GM12892 (cell line): ENCODE results near the gene SEPTIN8.

Source experiments
- DNase-seq: peaks from one replicate; pipeline ENCODE4 v3.0.0; 2011; ENCODE audit not compliant: insufficient read length
- FAIRE-seq: peaks from 2 replicates; lab custom pipeline; 2011; peaks lifted over from hg19 to GRCh38; lab: Jason Lieb, UNC
- POLR2A ChIP-seq: IDR thresholded peaks from 2 replicates; pipeline ENCODE4 v1.6.1; 2011; ENCODE audit warnings: low read depth, low read length, control low read depth
- POLR2AphosphoS5 ChIP-seq: IDR thresholded peaks from 2 replicates; pipeline ENCODE4 v1.6.1; 2011; ENCODE audit warnings: low read depth, low read length, control low read depth
- TAF1 ChIP-seq: IDR thresholded peaks from 2 replicates; pipeline ENCODE4 v1.6.1; 2011; ENCODE audit warnings: low read depth, mild to moderate bottlenecking, control low read depth, low read length, borderline replicate concordance

Gene SEPTIN8

DNA sequence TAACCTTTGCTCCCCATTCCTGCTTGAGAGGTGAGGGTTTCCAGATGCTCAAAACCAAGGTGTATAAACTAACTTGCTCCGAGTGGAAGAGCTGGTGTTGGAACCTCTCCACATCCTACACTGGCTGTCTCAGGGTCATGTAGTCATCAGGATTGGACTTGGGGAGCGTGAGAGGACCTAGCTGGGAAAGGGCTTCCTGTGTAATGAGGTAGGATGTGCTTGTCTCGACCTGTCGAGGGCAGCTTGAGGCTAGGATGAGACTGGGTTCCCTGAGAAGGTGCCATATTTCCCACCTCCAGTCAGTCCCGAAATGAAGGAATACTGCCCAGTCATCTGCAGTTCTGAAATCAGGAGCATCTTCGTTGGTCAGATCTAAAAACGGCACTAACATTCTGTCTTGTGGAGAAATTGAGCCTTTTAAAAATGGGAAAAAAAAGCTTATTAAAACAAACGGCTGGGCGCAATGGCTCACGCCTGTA is 28.5 kb downstream of the SEPTIN8 start:
- TF ChIP-seq POLR2A (no peak), POLR2AphosphoS5 (no peak), TAF1 (no peak)
- DNase-seq, result no peak
- FAIRE-seq, result no peak

DNA sequence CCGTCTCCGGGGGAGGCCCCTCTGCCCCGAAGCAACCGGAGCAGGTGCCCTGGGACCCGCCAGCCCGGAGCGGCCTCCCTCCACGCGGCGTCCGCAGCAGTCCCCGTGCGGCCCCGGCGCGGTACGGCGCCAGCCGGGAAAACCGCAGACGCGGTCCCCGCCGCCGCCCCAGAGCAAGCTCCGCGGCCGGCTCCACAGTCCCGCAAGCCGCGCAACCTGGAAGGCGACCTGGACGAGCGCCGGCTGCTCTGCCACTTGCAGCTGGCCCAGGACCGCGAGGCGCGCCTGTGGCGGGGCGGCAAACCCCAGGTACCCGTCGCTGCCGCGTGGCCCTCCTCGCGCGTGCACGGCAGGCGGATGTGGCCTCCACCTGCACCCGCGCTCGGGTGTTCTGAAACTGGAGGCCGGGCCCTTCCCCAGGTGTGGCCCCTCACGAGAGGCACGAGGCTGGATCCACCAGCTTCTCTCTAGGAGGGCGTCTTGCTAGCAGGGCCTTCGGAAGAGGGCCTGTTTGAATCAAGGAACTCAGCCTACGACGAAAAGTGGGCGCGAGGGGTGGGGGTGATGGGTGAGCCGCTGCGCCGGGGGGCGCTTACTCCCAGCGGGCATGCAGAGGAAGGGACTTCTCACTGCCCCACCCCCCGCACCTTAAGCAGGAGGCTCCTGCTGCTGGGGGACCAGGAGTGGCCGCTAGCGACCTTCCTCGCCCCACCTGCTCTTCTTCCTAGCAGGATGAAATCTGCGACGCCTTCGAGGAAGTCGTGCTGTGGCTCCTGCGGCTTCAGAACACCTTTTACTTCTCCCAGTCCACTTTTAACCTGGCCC is 29.2 kb downstream of the SEPTIN8 start:
- TF ChIP-seq POLR2A (no peak), TAF1 (no peak), POLR2AphosphoS5 (no peak)
- no peak for FAIRE-seq
- DNase-seq, result no peak

DNA sequence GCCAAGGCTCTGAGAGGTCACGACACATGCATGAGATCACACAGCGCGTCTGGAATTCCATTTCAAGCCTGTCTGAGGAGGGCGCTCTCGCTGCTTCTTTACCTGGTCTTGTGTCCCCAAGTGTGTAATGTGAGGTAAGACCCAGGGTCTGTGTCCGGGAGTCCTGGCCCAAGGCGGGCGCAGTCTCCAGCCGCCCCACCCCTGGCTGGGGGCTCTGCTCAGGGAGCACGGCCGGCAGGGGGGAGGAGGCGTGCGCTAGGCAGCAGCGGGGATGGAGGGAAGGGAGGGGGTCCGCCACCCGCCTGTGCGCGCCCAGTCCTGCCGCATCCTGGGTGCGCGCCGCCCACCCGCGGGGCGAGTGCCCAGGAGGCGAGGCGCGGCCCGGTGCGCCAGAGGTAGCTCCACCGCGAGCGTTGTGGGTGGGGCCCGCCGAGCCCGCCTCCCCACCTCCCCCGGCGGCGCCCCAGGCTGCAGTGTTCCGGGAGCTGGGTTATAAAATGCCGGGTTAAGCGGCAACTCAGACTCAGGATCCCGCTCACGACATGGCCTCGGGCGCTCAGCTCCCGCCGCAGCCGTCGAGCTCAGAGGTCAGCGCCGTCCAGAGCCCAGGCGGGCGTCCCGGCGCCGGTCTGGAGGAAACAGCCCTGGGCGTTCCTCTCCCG is 30.0 kb downstream of the SEPTIN8 start, which contains the start of gene CCNI2:
CCNI2 (plus strand) TSS at position 473 of the 662 bp plus-strand sequence; CDS start at position 543, 70 bp downstream.
- no peak for TF ChIP-seq POLR2A
- no peak for TF ChIP-seq TAF1
- TF ChIP-seq POLR2AphosphoS5, result no peak
- DNase-seq (peak; percentile 60), FAIRE-seq (peak; percentile 83)

DNA sequence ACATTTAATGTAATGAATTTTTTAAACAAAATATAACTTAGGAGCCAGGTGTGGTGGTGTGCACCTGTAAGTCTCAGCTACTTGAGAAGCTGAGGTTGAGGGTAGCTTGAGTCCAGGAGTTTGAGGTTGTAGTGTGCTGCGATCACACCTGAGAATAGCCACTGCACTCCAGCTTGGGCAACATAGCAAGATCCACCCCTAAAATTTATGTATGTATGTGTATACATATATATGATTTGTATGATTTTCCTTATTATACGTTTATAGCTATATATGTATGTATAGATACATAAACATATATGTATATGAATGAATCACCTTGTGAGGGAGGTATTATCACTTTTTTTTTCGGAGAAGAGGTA is 30.5 kb downstream of the SEPTIN8 start:
- DNase-seq (no peak), FAIRE-seq (no peak)
- TF ChIP-seq TAF1 (no peak), POLR2AphosphoS5 (no peak), POLR2A (no peak)

DNA sequence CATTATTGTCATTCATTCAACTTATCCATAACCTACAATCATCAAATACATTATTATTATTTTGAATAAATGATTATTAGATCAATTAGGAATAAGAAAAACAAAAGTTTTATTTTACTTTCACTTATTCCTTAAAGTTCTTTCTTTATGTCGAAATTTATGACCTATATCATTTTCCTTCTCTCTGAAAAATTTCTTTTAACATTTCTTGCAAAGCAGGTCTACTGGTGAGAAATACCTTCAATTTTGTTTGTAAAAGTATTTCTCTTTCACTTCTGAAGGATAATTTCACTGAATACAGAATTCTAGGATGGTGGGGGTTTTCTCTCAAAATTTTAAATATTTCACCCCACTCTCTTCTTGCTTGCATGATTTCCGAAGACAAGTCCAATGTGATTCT is 32.4 kb downstream of the SEPTIN8 start:
- no peak for FAIRE-seq
- TF ChIP-seq TAF1 (no peak), POLR2A (no peak), POLR2AphosphoS5 (no peak)
- no peak for DNase-seq

DNA sequence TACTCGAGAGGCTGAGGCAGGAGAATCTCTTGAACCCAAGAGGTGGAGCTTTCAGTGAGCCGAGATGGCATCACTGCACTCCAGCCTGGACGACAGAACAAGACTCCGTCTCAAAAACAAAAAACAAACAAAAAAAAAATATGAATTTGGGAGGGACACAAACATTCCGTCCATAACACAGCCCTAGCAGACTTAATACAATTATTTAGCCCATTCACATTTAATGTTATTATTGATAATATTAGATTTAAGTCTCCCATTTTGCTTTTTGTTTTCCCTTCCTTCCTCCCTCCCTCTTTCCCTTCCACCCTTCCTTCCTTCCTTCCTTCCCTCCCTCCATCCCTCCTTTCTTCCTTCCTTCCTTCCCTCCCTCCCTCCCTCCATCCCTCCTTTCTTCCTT is 34.4 kb downstream of the SEPTIN8 start:
- FAIRE-seq (no peak), DNase-seq (no peak)
- no peak for TF ChIP-seq TAF1
- no peak for TF ChIP-seq POLR2A
- no peak for TF ChIP-seq POLR2AphosphoS5

DNA sequence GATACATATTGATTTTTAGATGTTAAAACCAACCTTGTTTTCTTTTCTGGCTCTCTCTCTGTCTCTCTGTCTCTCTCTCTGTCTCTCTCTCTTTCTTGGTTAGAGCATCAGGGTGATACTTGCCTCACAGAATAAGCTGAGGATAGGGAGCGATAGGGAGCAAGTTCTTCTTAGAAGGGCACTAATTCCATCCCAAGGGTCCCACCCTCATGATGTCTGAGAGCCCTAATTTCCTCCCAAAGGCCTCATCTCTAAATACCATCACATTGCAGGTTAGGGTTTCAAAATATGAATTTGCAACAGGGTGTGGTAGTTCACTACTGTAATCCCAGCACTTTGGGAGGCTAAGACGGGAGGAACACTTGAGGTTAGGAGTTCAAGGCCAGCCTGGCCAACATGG is 34.9 kb downstream of the SEPTIN8 start:
- TF ChIP-seq TAF1 (no peak), POLR2A (no peak), POLR2AphosphoS5 (no peak)
- DNase-seq, result no peak
- FAIRE-seq, result no peak

DNA sequence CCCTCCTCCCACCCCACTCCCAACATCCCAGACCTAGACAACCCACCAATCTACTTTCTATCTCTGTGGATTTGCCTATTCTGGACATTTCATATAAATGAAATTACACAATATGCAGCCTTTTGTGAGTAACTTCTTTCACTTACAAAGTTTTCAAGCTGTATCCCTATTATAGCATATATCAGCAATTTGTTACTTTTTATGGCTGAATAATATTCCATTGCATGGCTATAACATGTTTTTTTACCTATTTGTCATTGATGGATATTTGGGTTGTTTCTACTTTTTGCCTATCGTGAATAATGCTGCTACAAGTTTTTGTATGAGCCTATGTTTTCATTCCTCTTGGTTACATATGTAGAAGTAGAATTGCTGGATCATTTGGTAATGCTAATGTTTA is 37.8 kb downstream of the SEPTIN8 start:
- FAIRE-seq, result no peak
- no peak for DNase-seq
- TF ChIP-seq POLR2A (no peak), TAF1 (no peak), POLR2AphosphoS5 (no peak)

DNA sequence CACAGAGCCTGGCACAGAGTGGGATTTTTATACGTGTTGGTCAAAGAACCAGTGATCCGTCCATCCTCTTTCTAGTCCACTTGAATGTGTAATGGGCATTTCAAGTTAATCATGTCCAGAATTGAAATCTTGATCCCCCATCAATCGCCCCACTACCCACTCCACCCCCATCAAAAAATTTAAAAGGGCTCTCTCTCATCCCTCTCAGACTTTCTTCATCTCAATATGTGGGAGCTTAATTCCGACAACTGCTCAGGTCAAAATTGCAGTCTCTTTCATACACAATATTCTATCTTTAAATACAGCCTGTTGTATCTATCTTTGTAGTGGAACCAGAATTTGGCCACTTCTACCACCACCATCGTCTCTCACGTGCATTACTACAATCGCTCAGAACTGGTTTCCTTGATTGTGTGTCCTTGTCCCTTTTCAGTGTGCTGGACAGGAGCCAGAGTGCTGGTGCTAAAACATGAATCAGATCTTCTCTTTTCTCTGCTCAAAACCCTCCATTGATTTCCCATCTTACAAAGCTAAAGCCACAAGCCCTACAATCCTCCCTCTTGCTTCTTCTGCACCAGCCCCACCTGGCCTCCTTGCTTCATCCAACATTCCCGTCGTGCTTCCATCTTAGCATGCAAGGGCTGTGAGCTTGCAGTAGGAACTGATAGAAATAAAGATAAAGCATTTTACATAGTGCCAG is 38.9 kb downstream of the SEPTIN8 start:
- TF ChIP-seq TAF1 (no peak), POLR2AphosphoS5 (no peak), POLR2A (no peak)
- FAIRE-seq (peak; percentile 38), DNase-seq (no peak)

DNA sequence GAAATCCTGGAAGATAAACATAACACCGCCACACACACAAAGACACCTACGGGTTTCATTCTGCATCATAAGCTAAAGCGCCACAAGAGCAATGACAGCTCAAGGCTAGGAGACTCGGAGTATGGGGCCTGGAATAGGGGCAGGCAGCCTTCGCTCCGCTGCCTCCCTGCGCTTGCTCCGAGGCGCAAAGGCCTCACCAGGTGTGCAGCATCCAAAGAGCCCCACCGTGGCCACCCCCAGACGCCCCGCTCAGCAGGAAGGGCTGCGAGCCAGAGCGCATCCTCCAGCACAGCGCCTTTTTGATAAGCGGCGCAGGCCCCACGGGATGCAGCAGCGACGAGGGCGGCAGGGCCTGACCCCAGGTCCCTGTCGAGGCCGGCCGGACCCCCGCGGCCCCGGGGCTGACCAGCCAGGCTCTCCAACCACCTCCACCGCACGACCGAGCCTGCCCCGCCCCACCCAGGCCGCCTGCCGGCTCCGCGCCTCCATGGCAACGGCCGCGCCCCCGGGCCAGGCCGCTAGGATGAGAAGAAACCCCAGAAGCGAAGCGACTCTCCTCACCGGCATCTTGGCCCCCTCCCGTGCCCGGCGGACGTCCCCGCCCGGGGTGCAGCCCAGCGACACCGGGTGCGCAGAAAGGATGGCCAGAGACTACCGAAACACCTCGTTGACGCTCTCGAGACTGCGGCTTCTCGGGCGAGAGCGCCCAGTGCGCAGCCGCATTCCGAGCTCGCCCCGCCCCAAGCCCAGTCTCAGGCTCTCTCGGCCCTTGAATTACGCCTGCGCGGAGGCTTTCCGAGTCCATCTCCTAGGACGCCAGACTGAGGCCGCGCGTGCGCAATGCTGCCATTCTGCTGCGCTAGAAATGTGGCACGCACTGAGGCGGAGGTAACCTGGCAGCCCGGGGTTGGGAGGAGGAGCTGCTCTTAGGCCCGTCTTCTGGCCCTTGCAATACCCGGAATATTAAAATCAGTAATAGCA is 39.9 kb downstream of the SEPTIN8 start, which contains the start of gene KIF3A:
KIF3A (minus strand) TSS at position 694 of the 981 bp plus-strand sequence; CDS start at position 567, 127 bp downstream.
- DNase-seq (peak; percentile 98), FAIRE-seq (peak; percentile 100)
- TF ChIP-seq POLR2AphosphoS5, result no peak; the same call in 1 of the 2 replicates
- peak; percentile 81 for TF ChIP-seq POLR2A
- 0 out of 2 replicates have a peak, but pooled peaks have one; percentile 39 for TF ChIP-seq TAF1

DNA sequence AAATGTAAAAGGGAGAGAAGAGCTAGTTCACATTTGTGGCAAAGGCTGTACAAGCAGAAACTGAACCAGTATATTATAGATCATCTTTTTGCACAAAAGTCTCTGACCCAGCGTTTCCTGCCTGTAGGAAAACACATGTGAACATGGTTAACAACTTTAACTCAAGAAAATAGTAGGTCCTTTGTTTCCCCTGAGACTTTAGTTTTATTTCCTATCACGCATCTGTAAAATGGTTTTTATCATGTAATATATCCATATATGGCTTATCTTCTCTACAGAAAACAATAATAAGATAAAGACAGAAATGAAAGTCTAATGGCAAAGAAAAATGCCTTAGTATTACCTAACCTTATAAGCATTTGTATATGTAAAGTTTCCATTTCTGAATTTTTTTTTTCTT is 42.4 kb downstream of the SEPTIN8 start:
- no peak for DNase-seq
- TF ChIP-seq TAF1 (no peak), POLR2A (no peak), POLR2AphosphoS5 (no peak)
- no peak for FAIRE-seq
